ENCODE data around the gene MYH6. TPM values are rescaled to one million over a fixed set of nuclear protein-coding genes. Genes with fewer than 3 reads are reported as not detected.

The MYH6 gene
- total and polyA plus RNA-seq, 7 donors, result 1.5 to 4.9 (median 3.0) TPM; not detected in 4

GRCh38 chr14:23348297-23348655 lies 59.8 kb downstream of the MYH6 start:
- Histone ChIP-seq H3K4me3 (no peak overlapping the region), H3K36me3 (no peaks in the 10 kb centered on the region), H3K9me3 (no peaks in the 10 kb centered on the region), H3K27me3 (peaks cover 0 to 4% (median 3%) of the 10 kb centered on the region in 3 donors), H3K4me1 (peaks cover 0 to 17% (median 14%) of the 10 kb centered on the region in 4 donors), H3K27ac (no peak overlapping the region)
- DNase-seq, result no peak
- intact Hi-C loops (cut with DNase I), result no loop called here
- no peak for TF ChIP-seq POLR2AphosphoS5 (IDR thresholded peaks at IDR 0.05)
- 89 to 90% methylated on average over 6 of the region's 6 CpGs for WGBS, 2 donors

GRCh38 chr14:23347406-23348296 lies 60.4 kb downstream of the MYH6 start:
- no peak for DNase-seq
- Histone ChIP-seq H3K36me3 (no peaks in the 10 kb centered on the region), H3K4me3 (no peak overlapping the region), H3K9me3 (no peaks in the 10 kb centered on the region), H3K27me3 (peaks cover 0 to 4% (median 3%) of the 10 kb centered on the region in 3 donors), H3K4me1 (peaks cover 0 to 11% (median 9%) of the 10 kb centered on the region in 4 donors), H3K27ac (no peak overlapping the region)
- intact Hi-C loops (cut with DNase I), result no loop called here
- TF ChIP-seq EP300 (IDR thresholded peaks at IDR 0.05) (no peak), POLR2A (IDR thresholded peaks at IDR 0.05) (no peak), POLR2AphosphoS5 (IDR thresholded peaks at IDR 0.05) (no peak), CTCF (IDR thresholded peaks at IDR 0.05) (no peak)
- 94 to 96% methylated on average over 19 of the region's 19 CpGs for WGBS, 2 donors

GRCh38 chr14:23346693-23347405 lies 61.2 kb downstream of the MYH6 start:
- WGBS, 2 donors, result 88% methylated on average over 27 of the region's 27 CpGs
- intact Hi-C loops (cut with DNase I), result no loop called here
- TF ChIP-seq POLR2AphosphoS5 (IDR thresholded peaks at IDR 0.05) (no peak), CTCF (IDR thresholded peaks at IDR 0.05) (no peak), POLR2A (IDR thresholded peaks at IDR 0.05) (no peak), EP300 (IDR thresholded peaks at IDR 0.05) (no peak)
- H3K27me3 ChIP-seq, result no peaks in the 10 kb centered on the region
- H3K4me3 ChIP-seq, result no peak overlapping the region
- no peak overlapping the region for H3K27ac ChIP-seq
- no peaks in the 10 kb centered on the region for H3K36me3 ChIP-seq
- peaks cover 0 to 5% (median 4%) of the 10 kb centered on the region in 4 donors for H3K4me1 ChIP-seq
- no peaks in the 10 kb centered on the region for H3K9me3 ChIP-seq
- DNase-seq, result no peak

GRCh38 chr14:23345987-23346692 lies 61.9 kb downstream of the MYH6 start:
- Histone ChIP-seq H3K27ac (no peak overlapping the region), H3K27me3 (no peaks in the 10 kb centered on the region), H3K4me1 (no peaks in the 10 kb centered on the region), H3K9me3 (no peaks in the 10 kb centered on the region), H3K36me3 (no peaks in the 10 kb centered on the region), H3K4me3 (no peak overlapping the region)
- TF ChIP-seq EP300 (IDR thresholded peaks at IDR 0.05) (no peak), POLR2AphosphoS5 (IDR thresholded peaks at IDR 0.05) (no peak), CTCF (IDR thresholded peaks at IDR 0.05) (no peak), POLR2A (IDR thresholded peaks at IDR 0.05) (no peak)
- no peak for DNase-seq
- intact Hi-C loops (cut with DNase I), result no loop called here
- WGBS, 2 donors, result 75 to 86% methylated on average over 13 of the region's 13 CpGs

- TF ChIP-seq EP300 (IDR thresholded peaks at IDR 0.05) (no peak), CTCF (IDR thresholded peaks at IDR 0.05) (no peak), POLR2A (IDR thresholded peaks at IDR 0.05) (no peak), POLR2AphosphoS5 (IDR thresholded peaks at IDR 0.05) (no peak)
- intact Hi-C loops (cut with DNase I), result no loop called here
These were observed 63.6 kb downstream of the MYH6 start for GRCh38 chr14:23344481-23344880.

More at GRCh38 chr14:23344481-23344880, 63.6 kb downstream of the MYH6 start:
- Histone ChIP-seq H3K4me3 (no peak overlapping the region), H3K27ac (no peak overlapping the region), H3K27me3 (no peaks in the 10 kb centered on the region), H3K4me1 (no peaks in the 10 kb centered on the region), H3K36me3 (no peaks in the 10 kb centered on the region), H3K9me3 (no peaks in the 10 kb centered on the region)
- WGBS, 2 donors, result 62 to 68% methylated on average over 3 of the region's 3 CpGs
- DNase-seq, result no peak

Data from sigmoid colon (tissue), 7 donors.